Measurements from ENCODE around the gene EFCAB6.

EFCAB6 gene

DNA sequence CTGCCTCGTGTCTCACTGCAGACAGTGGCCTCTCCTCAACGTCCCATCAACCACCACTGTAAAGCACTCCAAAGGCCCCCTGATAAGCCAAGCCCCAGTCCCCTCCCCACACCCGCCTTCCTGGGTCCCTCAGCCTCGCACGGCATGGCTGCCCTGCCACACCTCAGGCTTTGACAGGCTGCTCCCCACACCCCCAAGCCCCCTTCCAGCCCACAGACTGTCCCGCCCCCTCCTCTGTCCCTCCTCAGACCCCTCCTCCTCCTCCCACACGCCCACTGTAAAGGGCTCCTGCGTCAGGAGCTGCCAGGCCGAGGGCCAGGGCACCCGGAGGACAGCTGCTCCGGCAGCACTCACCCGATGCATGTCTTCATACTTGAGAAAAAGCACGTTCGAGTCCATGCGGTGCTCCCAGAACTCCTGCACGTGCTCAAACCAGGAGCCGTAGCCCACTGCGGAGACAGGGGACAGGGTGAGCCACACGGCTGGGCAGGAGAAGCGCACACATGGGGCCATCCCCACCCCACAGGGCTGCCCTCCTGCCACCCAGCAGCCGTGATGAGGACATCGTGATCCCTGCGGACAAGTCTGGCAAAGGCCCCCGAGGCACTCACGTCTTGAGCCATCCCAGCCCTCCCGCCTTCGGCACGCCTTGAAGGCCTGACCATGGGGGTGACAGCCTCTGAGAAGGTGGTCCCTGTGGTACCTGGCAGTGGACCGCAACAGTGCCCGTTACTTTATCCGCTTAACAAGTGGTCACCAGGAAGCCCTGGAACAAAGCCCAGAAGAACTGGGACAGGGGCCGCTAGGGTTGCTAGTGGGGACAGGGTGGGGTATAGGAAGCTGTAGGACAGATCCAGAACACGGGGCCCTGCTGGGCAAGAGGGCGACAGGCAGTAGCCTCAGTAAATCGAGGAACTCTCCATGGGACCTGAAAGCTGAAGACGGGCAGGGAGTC lies 21.5 kb upstream of the EFCAB6 start:
- Histone ChIP-seq H3K27me3 (replicated peaks) (no peaks in the 10 kb centered on the region), H3K27ac (no peak overlapping the region), H3K36me3 (replicated peaks) (no peaks in the 10 kb centered on the region), H3K4me3 (ENCODE audit: low read depth, low read length) (no peak overlapping the region)
- TF ChIP-seq, protein P1, sequence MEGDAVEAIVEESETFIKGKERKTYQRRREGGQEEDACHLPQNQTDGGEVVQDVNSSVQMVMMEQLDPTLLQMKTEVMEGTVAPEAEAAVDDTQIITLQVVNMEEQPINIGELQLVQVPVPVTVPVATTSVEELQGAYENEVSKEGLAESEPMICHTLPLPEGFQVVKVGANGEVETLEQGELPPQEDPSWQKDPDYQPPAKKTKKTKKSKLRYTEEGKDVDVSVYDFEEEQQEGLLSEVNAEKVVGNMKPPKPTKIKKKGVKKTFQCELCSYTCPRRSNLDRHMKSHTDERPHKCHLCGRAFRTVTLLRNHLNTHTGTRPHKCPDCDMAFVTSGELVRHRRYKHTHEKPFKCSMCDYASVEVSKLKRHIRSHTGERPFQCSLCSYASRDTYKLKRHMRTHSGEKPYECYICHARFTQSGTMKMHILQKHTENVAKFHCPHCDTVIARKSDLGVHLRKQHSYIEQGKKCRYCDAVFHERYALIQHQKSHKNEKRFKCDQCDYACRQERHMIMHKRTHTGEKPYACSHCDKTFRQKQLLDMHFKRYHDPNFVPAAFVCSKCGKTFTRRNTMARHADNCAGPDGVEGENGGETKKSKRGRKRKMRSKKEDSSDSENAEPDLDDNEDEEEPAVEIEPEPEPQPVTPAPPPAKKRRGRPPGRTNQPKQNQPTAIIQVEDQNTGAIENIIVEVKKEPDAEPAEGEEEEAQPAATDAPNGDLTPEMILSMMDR (IDR thresholded peaks at IDR 0.05; ENCODE audit: low read depth, low read length, missing control alignments) = no peak
- in situ Hi-C loops (cut with HindIII; ENCODE audit: low pct_ligation_motif_present, low sequenced_read_pairs) = no loop called here
- no peak for DNase-seq

DNA sequence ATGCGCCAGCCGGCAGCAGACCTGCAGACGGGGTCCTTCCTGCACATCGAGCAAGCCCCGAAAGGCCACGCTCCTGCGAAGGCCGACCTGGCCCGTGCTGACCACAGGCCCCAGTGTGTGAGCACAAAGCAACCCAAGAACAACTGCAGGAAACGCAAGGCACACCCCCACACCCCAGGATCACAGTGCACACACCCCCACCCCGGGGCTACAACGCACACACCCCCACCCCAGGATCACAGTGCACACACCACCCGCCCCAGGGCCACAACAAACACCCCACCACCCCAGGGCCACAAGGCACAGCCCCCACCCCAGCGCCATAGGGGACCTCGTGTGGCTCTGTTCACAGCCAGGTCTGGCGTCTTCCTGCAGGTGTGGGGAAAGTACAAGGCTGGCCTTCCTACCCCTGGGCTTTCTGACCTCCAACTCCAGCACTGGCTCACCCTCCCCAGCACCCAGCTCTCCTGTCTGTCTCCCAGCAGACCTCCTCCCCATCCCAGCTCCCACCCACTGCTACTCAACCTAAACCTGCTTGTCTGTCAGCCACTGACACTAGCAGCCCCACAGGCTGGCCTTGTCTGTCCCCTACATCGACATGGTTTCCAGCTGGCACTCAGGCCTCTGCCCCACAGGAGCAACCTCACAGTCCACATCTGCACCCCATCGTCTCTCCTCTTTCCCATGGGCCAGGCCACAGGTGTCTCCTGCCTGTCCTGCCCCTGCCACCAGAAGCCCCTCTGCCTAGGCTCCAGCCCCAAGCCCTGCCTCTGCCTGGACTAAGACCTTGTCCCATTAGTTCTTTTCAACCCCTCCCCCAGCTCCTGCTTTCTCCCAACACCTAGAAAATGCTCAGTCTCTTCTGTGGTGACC lies 20.5 kb upstream of the EFCAB6 start:
- Histone ChIP-seq H3K4me3 (ENCODE audit: low read depth, low read length) (no peak overlapping the region), H3K36me3 (replicated peaks) (no peaks in the 10 kb centered on the region), H3K27me3 (replicated peaks) (no peaks in the 10 kb centered on the region), H3K27ac (no peak overlapping the region)
- no peak for DNase-seq
- in situ Hi-C loops (cut with HindIII; ENCODE audit: low pct_ligation_motif_present, low sequenced_read_pairs) = no loop called here
- TF ChIP-seq, protein P1 (IDR thresholded peaks at IDR 0.05; ENCODE audit: low read depth, low read length, missing control alignments) = no peak

DNA sequence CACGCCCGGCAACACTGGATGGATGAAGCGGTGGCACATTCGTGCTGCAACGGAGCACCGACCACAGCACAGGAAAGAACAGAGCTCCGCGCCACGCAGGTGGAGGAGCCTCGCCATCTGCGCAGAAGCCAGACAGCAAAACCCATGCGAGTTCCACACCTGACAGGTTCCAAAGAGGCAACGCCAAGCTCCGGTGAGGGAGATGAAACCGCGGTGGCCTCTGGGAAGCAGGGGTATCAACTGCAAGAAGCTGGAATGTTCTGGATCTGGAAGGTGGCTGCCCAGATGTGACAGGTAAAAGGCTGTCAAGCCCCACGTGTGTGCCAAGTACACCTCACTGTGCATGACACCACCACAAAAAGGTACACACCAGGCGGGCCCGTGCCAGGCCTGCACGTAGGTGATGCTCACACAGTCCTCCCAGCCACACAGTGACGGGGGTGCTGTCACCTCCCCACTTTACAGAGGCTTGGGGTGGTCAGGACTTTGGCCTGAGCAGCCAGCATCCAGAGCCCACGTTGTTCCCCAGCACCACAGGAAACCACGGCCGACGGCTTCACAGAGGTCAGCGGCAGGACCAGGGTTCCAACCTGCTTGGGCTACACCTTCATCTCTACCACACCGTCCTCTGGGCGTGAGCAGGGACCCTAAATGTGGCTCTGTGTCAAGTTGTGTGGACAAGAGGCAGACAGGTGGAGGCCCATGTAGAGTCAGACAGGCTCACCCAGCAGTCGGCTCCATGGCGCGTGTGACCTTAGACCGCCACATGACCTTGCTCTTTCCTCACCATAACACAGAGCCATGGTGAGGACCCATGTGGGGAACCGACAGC lies 19.7 kb upstream of the EFCAB6 start:
- Histone ChIP-seq H3K4me3 (ENCODE audit: low read depth, low read length) (no peak overlapping the region), H3K36me3 (replicated peaks) (no peaks in the 10 kb centered on the region), H3K27ac (no peak overlapping the region), H3K27me3 (replicated peaks) (no peaks in the 10 kb centered on the region)
- no peak for DNase-seq
- TF ChIP-seq, protein P1 (IDR thresholded peaks at IDR 0.05; ENCODE audit: low read depth, low read length, missing control alignments) = no peak
- in situ Hi-C loops (cut with HindIII; ENCODE audit: low pct_ligation_motif_present, low sequenced_read_pairs) = no loop called here

DNA sequence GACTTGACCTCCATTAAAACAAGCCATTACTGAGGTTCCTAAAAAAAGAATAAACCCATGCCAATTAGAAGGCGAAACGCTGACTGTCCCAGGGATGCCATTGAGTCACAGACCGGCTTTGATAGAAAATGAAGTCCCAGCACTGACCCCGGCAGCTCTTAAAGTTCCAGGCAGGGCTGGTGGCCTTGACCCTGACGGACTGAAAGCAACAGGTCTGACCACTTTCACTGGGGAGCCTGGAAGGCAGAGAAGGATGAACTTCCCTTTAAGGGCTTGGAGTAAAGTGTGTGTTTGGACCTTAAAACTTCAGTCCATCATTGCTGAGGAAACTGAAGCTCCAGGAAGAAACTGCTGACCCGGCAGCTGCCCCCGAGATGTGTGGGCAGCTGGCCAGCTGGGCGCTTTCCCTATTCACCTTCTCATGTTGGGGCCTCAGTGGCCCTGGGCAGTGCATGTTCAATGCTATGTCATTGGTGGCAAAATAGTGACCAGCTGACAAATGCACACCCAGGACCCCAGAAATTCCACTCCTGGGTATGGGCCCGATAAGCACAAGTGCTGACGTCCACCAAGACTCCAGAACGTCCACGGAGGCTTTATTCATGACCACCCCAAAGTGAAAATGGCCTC lies 18.9 kb upstream of the EFCAB6 start:
- Histone ChIP-seq H3K36me3 (replicated peaks) (no peaks in the 10 kb centered on the region), H3K27me3 (replicated peaks) (no peaks in the 10 kb centered on the region), H3K4me3 (ENCODE audit: low read depth, low read length) (no peak overlapping the region), H3K27ac (no peak overlapping the region)
- no peak for DNase-seq
- TF ChIP-seq, protein P1 (IDR thresholded peaks at IDR 0.05; ENCODE audit: low read depth, low read length, missing control alignments) = no peak
- in situ Hi-C loops (cut with HindIII; ENCODE audit: low pct_ligation_motif_present, low sequenced_read_pairs) = no loop called here
